ENCODE results near the gene SHFL. TPM values are rescaled to one million over a fixed set of nuclear protein-coding genes. Genes with fewer than 3 reads are reported as not detected.

SHFL gene
- total RNA-seq, 2 experiments from 2014 or later: 28.3 to 31.9 TPM

DNA sequence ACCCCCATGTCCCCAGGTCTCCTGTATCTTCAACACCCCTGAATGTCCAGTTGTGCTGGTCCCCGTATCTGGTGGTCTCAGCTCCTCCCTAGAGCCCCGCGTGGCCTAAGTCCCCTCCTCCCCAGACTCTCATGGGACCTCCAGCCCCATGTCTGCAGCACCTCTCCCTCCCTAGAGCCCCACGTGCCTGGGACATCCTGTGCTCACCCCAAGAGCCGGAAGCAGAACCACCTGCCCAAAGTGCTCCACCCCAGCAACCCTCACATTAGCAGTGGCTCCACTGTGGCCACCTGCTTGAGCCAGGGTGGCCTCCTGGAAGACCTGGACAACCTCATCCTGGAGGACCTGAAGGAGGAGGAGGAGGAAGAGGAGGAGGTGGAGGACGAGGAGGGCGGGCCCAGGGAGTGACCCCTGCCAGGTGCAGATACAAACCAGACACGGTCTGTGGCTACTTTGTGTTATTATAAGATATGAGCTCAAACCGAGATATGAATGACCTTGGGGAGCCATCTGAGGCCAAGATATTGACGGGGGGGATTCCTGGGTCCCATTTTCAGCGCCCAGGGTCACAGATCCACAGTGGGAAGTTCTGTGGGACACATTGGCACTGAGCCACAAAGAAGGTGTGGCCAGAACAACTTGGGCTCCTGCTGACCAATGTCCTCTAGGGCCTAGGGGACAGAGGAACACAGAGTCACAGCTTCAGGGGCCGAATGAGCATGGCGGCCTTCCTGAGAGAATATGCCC is 6.0 kb downstream of the SHFL start:
- Mint-ChIP-seq H3K27me3 (ENCODE audit: low read depth) (no peaks in the 10 kb centered on the region), H3K4me1 (ENCODE audit: low read depth) (peaks cover 13% of the 10 kb centered on the region), H3K27ac (no peak overlapping the region), H3K36me3 (ENCODE audit: low read depth) (peaks cover 32% of the 10 kb centered on the region), H3K9me3 (no peaks in the 10 kb centered on the region), H3K4me3 (no peak overlapping the region)
- intact Hi-C loops (cut with micrococcal nuclease): no loop called here
- CTCF ChIA-PET: no interaction called here
- DNase-seq: no peak

DNA sequence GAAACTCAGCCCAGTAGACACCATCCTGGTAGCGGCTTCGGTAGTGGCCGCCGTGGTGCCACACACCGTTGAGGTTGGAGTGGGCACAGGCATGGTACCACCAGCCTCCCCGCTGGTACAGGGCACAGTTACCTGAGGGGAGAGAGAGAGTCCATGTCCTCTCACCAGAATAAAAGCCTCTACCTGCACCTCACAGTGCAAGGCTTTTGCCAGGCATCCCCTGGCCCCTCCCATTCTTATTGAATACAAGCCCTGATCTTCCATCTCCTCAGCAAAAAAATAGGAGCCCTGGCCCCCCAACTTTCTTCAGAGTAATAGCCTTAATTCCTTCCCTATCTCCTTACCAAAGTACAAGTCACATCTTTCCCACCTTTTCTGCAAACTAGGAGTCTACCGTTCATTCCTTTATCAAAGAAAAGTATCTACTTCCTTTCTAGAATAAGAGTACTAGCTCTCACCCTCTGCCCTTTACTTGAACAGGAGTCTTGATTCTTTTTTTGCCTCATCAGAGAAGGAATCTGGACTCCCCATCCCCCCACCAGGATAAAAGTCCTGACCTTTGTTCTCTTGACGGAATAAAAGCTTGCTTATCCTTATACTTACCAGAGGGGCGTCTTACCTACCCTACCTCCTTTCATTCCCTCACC is 6.7 kb downstream of the SHFL start:
- Mint-ChIP-seq H3K9me3 (no peaks in the 10 kb centered on the region), H3K36me3 (ENCODE audit: low read depth) (peaks cover 29% of the 10 kb centered on the region), H3K4me3 (no peak overlapping the region), H3K27me3 (ENCODE audit: low read depth) (no peaks in the 10 kb centered on the region), H3K27ac (no peak overlapping the region), H3K4me1 (ENCODE audit: low read depth) (peaks cover 10% of the 10 kb centered on the region)
- CTCF ChIA-PET: interaction anchor here (0.6 kb wide), 1 partner anchor 166 kb away, joined by 3 read pairs; no protein-coding TSS in a partner anchor
- DNase-seq: no peak
- intact Hi-C loops (cut with micrococcal nuclease): no loop called here

DNA sequence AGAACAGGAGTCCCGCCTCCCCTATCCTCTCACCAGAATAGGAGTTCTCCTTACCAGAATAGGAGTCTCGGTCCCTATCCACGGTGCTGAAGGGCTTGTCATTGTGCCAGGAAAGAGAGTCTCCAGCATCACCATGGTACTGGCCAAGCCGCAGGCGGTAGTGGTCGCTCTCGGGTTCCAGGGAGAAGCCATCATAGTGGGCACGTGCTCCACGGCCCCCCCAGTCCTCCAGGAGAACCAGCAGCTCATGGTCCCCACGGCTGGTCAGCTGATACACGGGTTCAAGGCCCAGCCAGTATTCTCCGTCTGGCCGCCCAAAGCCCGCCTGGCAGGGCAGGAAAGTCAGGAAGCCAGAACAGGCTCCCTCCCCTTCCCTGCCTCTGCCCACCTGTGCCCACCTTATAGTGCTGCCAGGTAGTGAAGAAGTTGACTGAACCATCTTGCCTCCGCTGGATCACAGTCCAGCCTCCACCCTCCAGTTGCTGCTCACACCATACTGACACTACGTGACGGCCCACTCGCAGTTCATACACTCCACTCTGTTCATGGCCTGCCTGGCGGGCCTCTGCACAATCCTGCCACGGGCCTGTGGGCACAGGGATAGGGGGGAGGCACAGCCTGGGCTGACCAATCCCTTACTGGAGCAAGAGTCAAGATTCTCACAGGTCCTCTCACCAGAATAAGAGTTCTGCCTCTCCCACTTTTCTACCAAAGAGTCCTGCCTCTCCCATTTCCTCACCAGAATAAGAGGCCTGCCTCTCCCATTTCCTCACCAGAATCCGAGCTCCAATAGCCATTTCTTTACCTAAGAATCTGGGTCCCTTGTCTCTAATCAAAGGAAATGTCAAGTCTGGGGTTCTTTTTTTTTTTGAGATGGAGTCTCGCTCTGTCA is 7.4 kb downstream of the SHFL start:
- Mint-ChIP-seq H3K27me3 (ENCODE audit: low read depth) (no peaks in the 10 kb centered on the region), H3K4me1 (ENCODE audit: low read depth) (peaks cover 10% of the 10 kb centered on the region), H3K9me3 (no peaks in the 10 kb centered on the region), H3K27ac (no peak overlapping the region), H3K36me3 (ENCODE audit: low read depth) (peaks cover 29% of the 10 kb centered on the region), H3K4me3 (no peak overlapping the region)
- intact Hi-C loops (cut with micrococcal nuclease): no loop called here
- CTCF ChIA-PET: interaction anchor here (0.6 kb wide), 1 partner anchor 165 kb away, joined by 3 read pairs; no protein-coding TSS in a partner anchor
- DNase-seq: no peak

DNA sequence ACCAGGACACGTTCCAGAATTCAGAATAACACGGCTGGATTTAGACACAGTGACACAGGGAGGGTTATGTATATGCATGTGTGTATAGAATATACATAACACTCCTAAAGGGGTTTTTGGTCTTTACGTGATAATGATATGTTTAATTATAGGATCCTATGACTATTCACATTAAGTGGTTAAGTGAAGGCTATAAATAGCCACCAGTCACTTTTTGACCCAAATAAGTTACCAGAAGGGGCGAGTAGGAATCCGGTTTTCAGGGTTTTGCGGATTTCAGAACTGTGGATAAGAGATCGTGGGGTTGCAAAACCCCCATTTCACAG is 9.5 kb downstream of the SHFL start:
- peaks cover 23% of the 10 kb centered on the region for H3K4me1 Mint-ChIP-seq (ENCODE audit: low read depth)
- H3K36me3 Mint-ChIP-seq (ENCODE audit: low read depth): peaks cover 29% of the 10 kb centered on the region
- H3K4me3 Mint-ChIP-seq: no peak overlapping the region
- CTCF ChIA-PET: interaction anchor here (0.9 to 2.4 kb wide), 6 partner anchors 9 to 25 kb away, joined by 3 to 14 read pairs (median 4); partner anchors contain the start of gene EIF3G
- H3K27me3 Mint-ChIP-seq (ENCODE audit: low read depth): no peaks in the 10 kb centered on the region
- no peak for DNase-seq
- H3K27ac Mint-ChIP-seq: no peak overlapping the region
- intact Hi-C loops (cut with micrococcal nuclease): no loop called here
- no peaks in the 10 kb centered on the region for H3K9me3 Mint-ChIP-seq

DNA sequence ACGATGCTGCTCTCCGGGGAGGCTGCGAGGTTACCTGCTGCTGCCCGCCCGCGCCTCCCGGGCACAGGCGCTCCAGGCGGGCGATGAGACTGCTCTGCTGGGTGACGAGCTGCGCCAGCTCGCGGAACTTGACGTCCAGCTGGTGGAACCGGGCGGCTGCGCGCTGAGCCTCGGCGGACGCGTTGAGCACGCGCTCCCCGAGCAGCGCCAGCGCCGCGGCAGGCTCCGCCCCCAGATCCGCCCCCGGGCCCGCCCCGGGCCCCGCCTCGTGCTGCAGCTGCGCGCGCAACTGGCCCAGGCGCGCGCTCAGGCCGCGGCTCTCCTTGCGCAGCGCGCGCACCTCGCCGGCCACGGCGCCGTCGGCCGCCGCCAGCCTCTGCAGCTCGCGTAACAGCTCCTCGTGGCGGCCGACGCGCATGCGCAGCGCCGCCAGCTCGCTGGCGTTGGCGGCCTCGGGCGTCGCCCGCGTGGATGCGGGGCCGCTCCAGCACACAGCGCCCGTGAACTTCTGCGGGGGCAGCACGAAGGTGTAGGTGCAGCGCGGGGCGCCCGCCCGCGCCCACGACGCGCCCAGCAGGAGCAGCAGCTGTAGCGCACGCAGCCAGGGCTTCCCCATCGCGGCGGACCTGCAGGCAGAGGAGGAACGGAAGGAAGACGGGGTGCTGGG is 10.0 kb downstream of the SHFL start:
- peaks cover 29% of the 10 kb centered on the region for H3K36me3 Mint-ChIP-seq (ENCODE audit: low read depth)
- intact Hi-C loops (cut with micrococcal nuclease): loop anchor here (1.0 kb wide), 1 partner anchor 10 kb away; the partner anchor contains the start of gene PPAN

DNA sequence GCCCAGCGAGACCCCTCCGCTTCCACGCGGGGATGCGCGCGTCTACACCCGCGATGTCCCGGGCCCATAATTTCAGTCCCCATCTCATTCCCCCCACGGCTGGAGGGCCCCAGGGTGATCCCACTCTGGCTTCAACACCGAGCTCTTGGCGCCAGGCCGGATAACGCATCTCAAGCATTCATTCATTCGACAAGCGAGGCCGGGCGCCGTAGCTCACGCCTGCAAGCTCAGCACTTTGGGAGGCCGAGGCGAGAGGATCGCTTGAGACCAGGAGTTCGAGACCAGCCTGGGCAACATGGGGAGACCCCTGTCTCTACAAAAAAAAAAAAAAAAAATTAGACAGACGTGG is 10.5 kb downstream of the SHFL start:
- H3K36me3 Mint-ChIP-seq (ENCODE audit: low read depth): peaks cover 28% of the 10 kb centered on the region
- H3K9me3 Mint-ChIP-seq: no peaks in the 10 kb centered on the region
- intact Hi-C loops (cut with micrococcal nuclease): loop anchor here (1.0 kb wide), 1 partner anchor 10 kb away; the partner anchor contains the start of gene PPAN
- CTCF ChIA-PET: interaction anchor here (0.7 to 2.4 kb wide), 6 partner anchors 8 to 24 kb away, joined by 3 to 14 read pairs (median 4); partner anchors contain the start of genes EIF3G and PPAN
- no peak for DNase-seq
- H3K4me3 Mint-ChIP-seq: peak overlapping the region; percentile 58
- no peak overlapping the region for H3K27ac Mint-ChIP-seq
- H3K4me1 Mint-ChIP-seq (ENCODE audit: low read depth): peaks cover 23% of the 10 kb centered on the region
- no peaks in the 10 kb centered on the region for H3K27me3 Mint-ChIP-seq (ENCODE audit: low read depth)

More for the DNA sequence above, 10.0 kb downstream of the SHFL start:
- H3K27me3 Mint-ChIP-seq (ENCODE audit: low read depth): no peaks in the 10 kb centered on the region
- DNase-seq: peak; percentile 80
- H3K27ac Mint-ChIP-seq: no peak overlapping the region
- H3K4me1 Mint-ChIP-seq (ENCODE audit: low read depth): peaks cover 23% of the 10 kb centered on the region
- no peaks in the 10 kb centered on the region for H3K9me3 Mint-ChIP-seq
- H3K4me3 Mint-ChIP-seq: peak overlapping the region; percentile 58
- CTCF ChIA-PET: interaction anchor here (0.7 to 2.4 kb wide), 8 partner anchors 9 to 24 kb away, joined by 3 to 14 read pairs (median 4); partner anchors contain the start of genes EIF3G and PPAN

DNA sequence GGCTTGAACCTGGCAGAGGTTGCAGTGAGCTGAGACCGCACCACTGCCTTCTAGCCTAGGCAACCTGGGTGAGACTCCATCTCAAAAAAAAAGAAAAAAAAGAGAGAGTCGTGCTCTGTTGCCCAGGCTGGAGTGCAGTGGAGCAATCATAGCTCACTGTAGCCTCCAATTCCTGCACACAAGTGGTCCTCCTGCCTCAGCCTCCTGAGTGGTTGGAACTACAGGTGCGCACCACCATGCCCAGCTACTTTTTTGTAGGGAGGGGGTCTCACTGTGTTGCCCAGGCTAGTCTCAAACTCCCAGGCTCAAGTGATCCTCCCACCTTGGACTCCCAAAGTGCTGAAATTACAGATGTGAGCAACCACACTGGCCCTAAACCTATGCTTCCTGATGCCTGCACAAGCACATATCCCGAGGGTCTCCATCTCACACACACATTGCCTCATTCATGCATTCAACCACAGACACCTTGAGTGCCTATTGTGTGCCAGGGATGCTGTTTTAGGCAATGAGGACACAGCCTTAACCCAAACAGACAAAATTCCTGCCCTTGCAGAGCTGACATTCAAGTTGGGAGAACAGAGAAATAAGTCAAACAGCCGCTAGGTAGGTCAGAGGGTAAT is 14.2 kb downstream of the SHFL start:
- intact Hi-C loops (cut with micrococcal nuclease): loop anchor here (10.0 kb wide), 3 partner anchors 235 to 665 kb away; partner anchors contain the start of genes ICAM3, RAVER1 and ZNF266
- CTCF ChIA-PET: interaction anchor here (0.5 to 2.1 kb wide), 7 partner anchors 8 to 240 kb away, joined by 3 to 11 read pairs (median 4); partner anchors contain the start of gene ICAM1
- peaks cover 49% of the 10 kb centered on the region for H3K4me1 Mint-ChIP-seq (ENCODE audit: low read depth)

DNA sequence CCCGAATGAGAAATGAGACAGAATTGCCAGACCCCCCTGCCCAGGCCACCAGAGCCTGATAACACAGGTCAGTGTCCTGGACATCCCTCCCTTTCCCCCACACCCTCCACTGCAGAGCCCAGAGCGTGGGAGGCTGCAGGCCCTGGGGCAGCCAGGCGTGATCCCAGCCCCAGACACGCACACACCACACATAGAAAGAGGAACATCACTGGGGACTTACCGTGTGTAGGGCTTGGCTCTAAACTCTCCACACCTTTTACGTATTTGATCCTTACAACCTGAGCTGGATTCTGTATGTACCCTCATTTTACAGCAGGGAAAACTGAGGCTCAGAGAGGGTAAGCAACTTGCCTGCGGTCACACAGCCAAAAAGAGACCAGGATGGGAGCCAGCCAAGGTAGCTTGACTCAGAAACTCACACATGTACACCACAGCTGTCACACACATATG is 16.7 kb downstream of the SHFL start:
- H3K9me3 Mint-ChIP-seq: no peaks in the 10 kb centered on the region
- intact Hi-C loops (cut with micrococcal nuclease): loop anchor here (10.0 kb wide), 3 partner anchors 232 to 668 kb away; partner anchors contain the start of genes ICAM3, RAVER1 and ZNF266
- no peaks in the 10 kb centered on the region for H3K27me3 Mint-ChIP-seq (ENCODE audit: low read depth)
- CTCF ChIA-PET: interaction anchor here (2.9 kb wide), 1 partner anchor 11 kb away, joined by 17 read pairs; no protein-coding TSS in a partner anchor
- no peak for DNase-seq
- peak overlapping the region; percentile 91 for H3K27ac Mint-ChIP-seq
- peaks cover 55% of the 10 kb centered on the region for H3K4me1 Mint-ChIP-seq (ENCODE audit: low read depth)
- peak overlapping the region; percentile 27 for H3K4me3 Mint-ChIP-seq
- H3K36me3 Mint-ChIP-seq (ENCODE audit: low read depth): peaks cover 17% of the 10 kb centered on the region

More for the DNA sequence above, 14.2 kb downstream of the SHFL start:
- no peaks in the 10 kb centered on the region for H3K27me3 Mint-ChIP-seq (ENCODE audit: low read depth)
- peaks cover 8% of the 10 kb centered on the region for H3K36me3 Mint-ChIP-seq (ENCODE audit: low read depth)
- H3K9me3 Mint-ChIP-seq: no peaks in the 10 kb centered on the region
- H3K27ac Mint-ChIP-seq: peak overlapping the region; percentile 61
- DNase-seq: no peak
- H3K4me3 Mint-ChIP-seq: no peak overlapping the region

DNA sequence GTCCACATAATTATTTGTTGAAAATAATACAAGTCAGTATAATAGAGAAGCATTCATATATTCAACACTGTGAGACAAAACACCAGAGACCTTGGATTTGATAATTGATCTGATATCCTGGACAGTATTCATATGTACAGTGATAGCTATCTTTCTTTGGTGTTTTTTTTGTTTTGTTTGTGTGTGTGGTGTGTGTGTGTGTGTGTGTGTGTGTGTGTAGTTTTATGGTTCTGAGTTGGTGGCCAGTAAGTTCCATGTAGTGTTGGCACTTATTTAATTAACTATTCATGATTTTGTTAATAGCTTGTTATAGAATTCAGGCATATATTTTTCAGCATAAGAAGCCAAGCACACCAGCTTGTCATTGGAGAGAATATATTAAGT is 18.0 kb downstream of the SHFL start:
- Mint-ChIP-seq H3K9me3 (no peaks in the 10 kb centered on the region), H3K27me3 (ENCODE audit: low read depth) (no peaks in the 10 kb centered on the region), H3K27ac (peak overlapping the region; percentile 100), H3K36me3 (ENCODE audit: low read depth) (peaks cover 27% of the 10 kb centered on the region), H3K4me1 (ENCODE audit: low read depth) (peaks cover 60% of the 10 kb centered on the region), H3K4me3 (peak overlapping the region; percentile 55)
- intact Hi-C loops (cut with micrococcal nuclease): loop anchor here (1.0 to 10.0 kb wide), 6 partner anchors 9 to 669 kb away; partner anchors contain the start of genes ICAM3, RAVER1 and ZNF266
- no peak for DNase-seq
- CTCF ChIA-PET: interaction anchor here (0.6 to 2.9 kb wide), 7 partner anchors 8 to 126 kb away, joined by 3 to 17 read pairs (median 3); no protein-coding TSS in a partner anchor

DNA sequence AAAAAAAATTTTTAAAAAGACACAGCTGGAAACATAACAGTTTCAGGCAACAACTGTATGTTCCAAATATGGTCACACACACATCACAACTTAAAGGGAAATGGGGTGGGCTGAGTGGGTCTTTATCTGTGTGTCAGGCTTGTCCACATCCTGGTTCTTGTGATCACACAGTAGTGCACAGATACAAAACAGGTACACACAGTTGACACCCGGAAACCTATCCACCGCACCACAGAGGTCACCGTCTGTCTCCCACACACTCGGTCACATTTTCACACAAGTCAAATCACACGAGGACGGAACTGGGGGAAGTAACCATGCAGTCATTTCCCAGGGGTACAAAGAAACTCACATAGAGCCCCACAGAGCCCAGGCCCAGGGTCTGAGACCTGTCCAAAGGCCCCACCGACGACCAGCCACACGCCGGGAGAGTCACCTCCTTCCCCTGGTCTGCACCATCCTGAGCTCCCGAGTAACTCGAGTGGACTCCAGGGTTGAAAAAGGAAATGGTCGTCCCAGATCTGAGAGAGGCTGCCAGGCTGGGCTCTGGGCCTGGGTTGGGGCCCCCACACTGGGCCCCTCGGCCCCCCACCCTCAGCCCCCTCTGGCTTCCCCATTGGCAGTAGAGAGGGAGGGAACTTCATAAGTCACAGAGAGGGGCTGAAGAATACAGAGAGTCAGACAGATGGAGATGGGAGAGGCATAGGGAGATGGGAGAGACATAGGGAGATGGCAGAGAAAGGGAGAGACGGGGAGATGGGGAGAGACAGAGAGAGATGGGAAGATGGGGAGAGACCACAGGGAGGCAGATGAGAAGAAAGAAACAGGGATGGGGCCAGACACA is 18.8 kb downstream of the SHFL start:
- peak overlapping the region; percentile 100 for H3K27ac Mint-ChIP-seq
- intact Hi-C loops (cut with micrococcal nuclease): loop anchor here (1.0 to 10.0 kb wide), 10 partner anchors 8 to 670 kb away; partner anchors contain the start of genes CDKN2D, ICAM3, PIN1 and RAVER1
- H3K4me1 Mint-ChIP-seq (ENCODE audit: low read depth): peaks cover 62% of the 10 kb centered on the region
- H3K9me3 Mint-ChIP-seq: no peaks in the 10 kb centered on the region
- H3K4me3 Mint-ChIP-seq: peak overlapping the region; percentile 80
- DNase-seq: peak; percentile 87
- CTCF ChIA-PET: interaction anchor here (0.6 to 2.9 kb wide), 7 partner anchors 9 to 125 kb away, joined by 3 to 17 read pairs (median 3); no protein-coding TSS in a partner anchor
- H3K27me3 Mint-ChIP-seq (ENCODE audit: low read depth): no peaks in the 10 kb centered on the region
- peaks cover 34% of the 10 kb centered on the region for H3K36me3 Mint-ChIP-seq (ENCODE audit: low read depth)
